ENCODE measurements around the gene SLC6A2. TPM values are rescaled to one million over a fixed set of nuclear protein-coding genes. Genes with fewer than 3 reads are reported as not detected.

Gene SLC6A2
- total and polyA plus RNA-seq, 12 donors: 0.26 to 32.8 (median 8.6) TPM

- intact Hi-C loops (cut with DNase I): no loop called here
- WGBS, 4 donors: 83 to 100% (median 95%) methylated on average over 1 of the region's 1 CpG
These were observed 7.4 kb downstream of the SLC6A2 start for GRCh38 chr16:55663225-55663624.

GRCh38 chr16:55663765-55664677 is 8.2 kb downstream of the SLC6A2 start:
- no peak for TF ChIP-seq POLR2A (IDR thresholded peaks at IDR 0.05)
- no peak for TF ChIP-seq CTCF (IDR thresholded peaks at IDR 0.05)
- 83 to 87% (median 85%) methylated on average over 8 of the region's 8 CpGs for WGBS, 4 donors
- intact Hi-C loops (cut with DNase I): no loop called here
- Histone ChIP-seq H3K27me3 (no peaks in the 10 kb centered on the region), H3K4me3 (no peak overlapping the region), H3K27ac (no peak overlapping the region), H3K36me3 (replicated peaks in 1 of 2) (no peaks in the 10 kb centered on the region), H3K4me1 (replicated peaks in 1 of 2) (peaks cover 0 to 5% of the 10 kb centered on the region in 2 donors), H3K9me3 (replicated peaks in 1 of 3) (no peaks in the 10 kb centered on the region)
- no peak for DNase-seq

More at GRCh38 chr16:55663225-55663624, 7.4 kb downstream of the SLC6A2 start:
- DNase-seq: no peak
- Histone ChIP-seq H3K36me3 (replicated peaks in 1 of 2) (no peaks in the 10 kb centered on the region), H3K9me3 (replicated peaks in 1 of 3) (no peaks in the 10 kb centered on the region), H3K4me1 (replicated peaks in 1 of 2) (peaks cover 0 to 4% of the 10 kb centered on the region in 2 donors), H3K4me3 (no peak overlapping the region), H3K27ac (no peak overlapping the region), H3K27me3 (no peaks in the 10 kb centered on the region)
- TF ChIP-seq CTCF (IDR thresholded peaks at IDR 0.05) (no peak), POLR2A (IDR thresholded peaks at IDR 0.05) (no peak)

GRCh38 chr16:55664786-55665407 is 9.1 kb downstream of the SLC6A2 start:
- Histone ChIP-seq H3K4me3 (no peak overlapping the region), H3K27me3 (no peaks in the 10 kb centered on the region), H3K4me1 (replicated peaks in 1 of 2) (peaks cover 0 to 5% of the 10 kb centered on the region in 2 donors), H3K27ac (no peak overlapping the region), H3K36me3 (replicated peaks in 1 of 2) (no peaks in the 10 kb centered on the region), H3K9me3 (replicated peaks in 1 of 3) (no peaks in the 10 kb centered on the region)
- 81 to 93% (median 88%) methylated on average over 7 of the region's 7 CpGs for WGBS, 4 donors
- no peak for DNase-seq
- no peak for TF ChIP-seq CTCF (IDR thresholded peaks at IDR 0.05)
- no peak for TF ChIP-seq POLR2A (IDR thresholded peaks at IDR 0.05)
- intact Hi-C loops (cut with DNase I): no loop called here

- Histone ChIP-seq H3K4me3 (no peak overlapping the region), H3K27ac (no peak overlapping the region), H3K27me3 (no peaks in the 10 kb centered on the region), H3K4me1 (replicated peaks in 1 of 2) (peaks cover 0 to 5% of the 10 kb centered on the region in 2 donors), H3K9me3 (replicated peaks in 1 of 3) (no peaks in the 10 kb centered on the region), H3K36me3 (replicated peaks in 1 of 2) (no peaks in the 10 kb centered on the region)
- 81 to 89% (median 83%) methylated on average over 3 of the region's 3 CpGs for WGBS, 4 donors
- no peak for DNase-seq
- intact Hi-C loops (cut with DNase I): no loop called here
- TF ChIP-seq CTCF (IDR thresholded peaks at IDR 0.05) (no peak), POLR2A (IDR thresholded peaks at IDR 0.05) (no peak)
These were observed 9.7 kb downstream of the SLC6A2 start for GRCh38 chr16:55665511-55665910.

All from adrenal gland (tissue), 12 donors.